GM18502 (cell line): ENCODE results near the gene NTN4.
"Not testable (repeated sequence)": the region's sequence is repeated elsewhere in the genome, so short reads cannot be mapped to it uniquely, and the experiment has no call there.

Experiments
- ATAC-seq: cut with Tn5 transposase; IDR thresholded peaks from one replicate; pipeline ENCODE4 v1.9.1; 2021; ENCODE audit warnings: mild to moderate bottlenecking; ENCODE audit not compliant: unreplicated experiment, poor library complexity

Gene NTN4

DNA sequence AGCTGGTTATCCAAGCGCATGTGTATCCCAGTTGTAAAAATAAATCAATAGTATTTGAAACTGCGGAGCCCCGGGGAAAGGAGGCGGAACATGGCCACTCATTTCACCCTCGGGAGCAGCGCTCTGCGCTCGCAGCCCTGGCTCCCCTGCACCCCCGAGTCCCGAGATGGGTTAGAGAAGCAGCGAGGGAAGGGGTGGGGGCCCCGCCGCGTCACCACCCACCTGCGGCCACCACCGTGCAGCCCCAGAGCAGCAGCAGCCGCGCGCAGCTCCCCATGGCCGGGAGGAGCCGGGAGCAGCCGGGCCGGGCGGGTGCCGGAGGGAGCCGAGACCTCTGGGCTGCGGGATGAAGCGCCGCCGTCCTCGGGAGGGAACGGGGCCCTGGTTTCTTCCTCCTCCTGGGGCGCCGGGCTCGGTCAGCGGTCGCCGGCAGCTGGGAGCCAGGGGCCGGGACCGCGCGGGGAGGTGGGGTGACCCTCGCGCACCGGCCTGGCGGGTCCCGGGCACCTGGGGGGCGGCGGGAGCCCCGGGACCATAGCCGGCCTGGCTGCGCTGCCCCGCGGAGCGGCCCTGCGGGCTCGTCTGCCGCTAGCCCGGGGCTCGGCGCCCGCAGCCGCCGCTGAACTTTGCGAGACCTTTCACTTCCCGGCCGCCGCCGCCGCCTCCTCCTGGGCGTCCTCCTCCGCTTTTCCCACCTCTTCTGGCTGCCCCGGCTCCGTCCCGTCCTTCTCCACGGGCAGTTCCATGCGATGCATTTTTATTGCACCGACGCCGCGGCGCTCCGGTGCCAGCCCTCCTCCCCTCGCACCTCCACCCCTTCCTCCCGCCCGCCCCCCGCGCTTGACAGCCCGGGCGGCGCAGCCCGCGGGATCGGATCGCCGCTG, at the start of gene NTN4:
NTN4 (minus strand) TSS at position 732 of the 884 bp plus-strand sequence; CDS start at position 277, 455 bp downstream.
- no peak for ATAC-seq

DNA sequence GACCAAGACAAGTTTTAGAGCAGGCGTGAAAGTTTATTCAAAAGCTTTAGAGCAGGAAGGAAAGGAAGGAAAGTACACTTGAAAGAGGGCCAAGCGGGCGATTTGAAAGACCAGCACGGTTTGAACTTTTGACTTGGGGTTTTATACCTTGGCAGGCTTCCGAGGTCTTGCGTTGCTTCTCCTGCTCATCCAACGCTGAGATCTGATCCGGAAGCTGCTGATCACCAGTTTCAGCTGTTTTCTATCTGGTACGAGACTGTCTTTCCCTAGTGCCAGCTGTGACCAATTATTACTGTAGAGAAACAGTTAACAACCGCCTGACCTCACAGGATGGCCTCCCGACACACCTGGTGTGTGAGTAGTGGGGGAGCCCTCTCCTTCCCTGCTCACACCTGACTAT, 47.6 kb upstream of the NTN4 start:
- ATAC-seq: no peak

DNA sequence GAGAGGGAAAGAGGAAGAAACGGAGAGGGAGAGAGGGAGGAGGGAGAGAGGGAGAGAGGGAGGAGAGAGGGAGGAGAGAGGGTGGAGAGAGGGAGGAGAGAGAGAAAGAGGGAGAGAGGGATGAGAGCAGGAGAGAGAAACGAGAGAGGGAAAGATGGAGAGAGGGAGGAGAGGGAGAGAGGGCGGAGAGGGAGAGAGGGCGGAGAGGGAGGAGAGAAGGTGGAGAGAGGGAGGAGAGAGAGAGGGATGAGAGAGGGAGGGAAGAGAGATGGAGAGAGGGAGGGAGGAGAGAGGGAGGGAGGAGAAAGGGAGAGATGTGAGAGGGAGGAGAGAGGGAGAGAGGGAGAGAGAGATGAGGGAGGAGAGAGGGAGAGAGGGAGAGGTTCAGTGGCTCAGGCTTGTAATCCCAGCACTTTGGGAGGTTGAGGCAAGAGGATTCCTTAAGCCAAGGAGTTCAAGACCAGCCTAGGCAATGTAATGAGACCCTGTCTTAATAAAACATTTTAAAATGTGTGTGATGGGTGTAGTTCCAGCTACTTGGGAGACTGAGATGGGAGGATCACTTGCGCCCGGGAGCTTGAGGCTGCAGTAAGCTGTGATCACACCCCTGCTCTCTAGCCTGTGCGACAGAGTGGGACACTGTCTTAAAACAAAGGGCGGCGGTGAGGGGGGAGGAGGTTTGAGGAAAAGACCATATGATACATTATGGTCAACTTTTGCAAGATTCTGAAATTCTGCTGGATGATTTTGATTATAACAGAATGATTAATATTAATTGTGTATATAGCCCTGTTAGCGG, 46.9 kb upstream of the NTN4 start:
- no peak for ATAC-seq

DNA sequence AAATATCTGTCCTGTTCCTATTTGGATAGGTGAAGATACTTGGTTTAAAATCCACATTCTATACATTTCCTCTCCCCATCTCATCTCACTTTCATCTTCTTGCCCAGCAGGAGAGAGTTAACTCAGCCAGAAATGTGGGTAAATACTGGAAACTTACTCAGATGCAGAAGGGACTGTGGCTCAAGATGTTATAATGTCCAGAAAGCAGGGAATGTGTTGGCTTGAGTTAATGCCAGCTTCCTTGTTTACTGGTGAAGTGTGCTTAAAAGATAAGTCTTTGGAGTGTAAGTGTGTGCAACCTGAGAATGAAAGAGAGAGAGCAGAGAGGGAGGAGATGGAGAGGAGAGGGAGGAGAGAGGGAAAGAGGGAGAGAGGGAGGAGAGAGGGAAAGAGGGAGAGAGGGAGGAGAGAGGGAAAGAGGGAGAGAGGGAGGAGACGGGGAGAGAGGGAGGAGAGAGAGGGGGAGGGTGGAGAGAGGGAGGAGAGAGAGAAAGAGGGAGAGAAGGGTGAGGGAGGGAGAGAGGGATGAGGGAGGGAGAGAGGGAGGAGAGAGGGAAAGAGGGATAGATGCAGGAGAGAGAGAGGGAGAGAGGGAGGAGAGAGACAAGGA, 46.2 kb upstream of the NTN4 start:
- ATAC-seq: no peak

DNA sequence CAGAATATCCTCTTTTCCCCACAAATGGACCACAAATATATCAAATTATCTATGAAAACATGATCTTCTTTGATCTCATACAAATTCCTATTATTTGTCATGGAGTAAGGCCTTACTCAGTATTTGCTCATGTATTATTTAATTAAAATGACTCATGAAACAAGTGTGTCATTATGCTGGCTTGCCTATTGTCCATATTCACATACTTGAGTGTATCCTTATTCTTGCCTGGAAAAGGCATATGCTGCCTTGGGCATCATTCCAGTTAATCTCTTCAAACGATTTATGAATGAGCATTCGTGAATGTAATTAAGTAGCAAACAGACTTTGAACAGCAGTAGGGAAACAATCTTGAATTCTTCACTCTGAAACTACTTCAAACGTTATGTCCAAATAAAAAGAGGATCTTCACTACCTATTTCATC, 45.6 kb upstream of the NTN4 start:
- no peak for ATAC-seq

DNA sequence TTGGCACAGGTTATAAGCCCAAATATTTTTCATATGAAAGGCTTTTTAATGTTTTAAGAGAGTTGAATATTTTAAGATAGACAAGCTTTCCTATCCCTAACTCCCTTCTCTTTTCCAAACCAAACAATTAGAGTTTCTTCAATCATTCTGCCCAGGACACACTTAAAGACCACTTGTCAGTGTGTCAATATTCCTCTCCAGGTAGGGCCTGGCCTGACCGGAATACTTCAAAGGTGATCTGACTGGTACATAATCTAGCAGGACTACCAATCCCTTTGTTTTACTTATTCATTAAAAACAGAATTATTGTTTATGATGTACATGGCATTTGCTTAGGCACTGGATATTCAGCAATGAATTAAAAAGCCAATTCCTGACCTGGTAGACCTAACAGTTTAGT, 44.0 kb upstream of the NTN4 start:
- ATAC-seq: no peak

DNA sequence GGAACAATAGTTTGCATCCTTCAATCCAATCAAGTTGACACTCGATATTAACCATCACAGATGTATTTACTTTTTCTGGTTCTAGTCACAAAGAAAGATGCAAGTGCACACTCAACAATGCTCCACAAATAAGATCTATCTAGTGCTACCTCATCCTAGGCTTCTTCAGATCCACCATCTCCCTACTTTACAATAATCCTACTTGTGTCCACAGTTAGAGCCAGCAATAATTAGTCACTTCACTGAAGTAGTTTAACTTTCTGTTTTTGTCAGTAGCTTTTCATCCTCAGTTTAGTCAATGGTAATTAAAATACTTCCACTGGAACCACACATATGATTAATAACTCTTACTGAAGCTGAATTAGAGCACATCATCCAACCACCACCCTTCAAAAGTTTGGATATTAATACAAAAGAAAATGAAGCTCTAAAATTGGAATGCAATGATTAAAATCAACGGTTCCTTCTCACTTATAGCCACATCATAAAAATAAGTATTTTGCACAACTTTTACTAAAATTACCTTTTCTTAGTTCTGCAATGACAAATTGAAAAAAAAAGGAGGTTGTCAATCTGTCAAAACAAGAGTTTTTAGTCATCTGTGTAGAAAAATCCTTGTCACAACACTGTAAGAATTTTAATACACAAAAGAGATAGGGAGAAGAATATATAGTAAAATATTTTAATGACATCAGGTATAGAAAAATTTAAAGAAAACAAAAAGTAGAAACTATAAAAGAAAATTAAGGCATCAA, 39.9 kb upstream of the NTN4 start:
- ATAC-seq: no peak

DNA sequence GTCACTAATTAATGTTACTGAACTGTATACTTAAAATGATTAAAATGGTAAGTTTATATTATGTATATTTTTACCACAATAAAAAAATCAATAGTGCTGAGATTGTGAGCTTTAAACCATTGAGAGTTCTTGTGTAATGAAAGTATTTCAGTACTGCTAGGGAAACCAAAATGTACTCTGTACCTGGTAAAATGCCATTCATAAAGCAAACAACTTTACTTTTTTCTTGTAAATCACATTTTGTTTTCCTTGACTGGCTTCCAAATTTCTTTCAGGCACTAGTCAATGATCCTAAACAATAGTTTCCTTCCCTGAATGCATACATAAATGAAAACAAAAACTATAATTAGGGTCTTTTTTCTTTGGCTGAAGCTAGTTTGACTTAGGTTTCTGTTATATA, 38.8 kb upstream of the NTN4 start:
- no peak for ATAC-seq

DNA sequence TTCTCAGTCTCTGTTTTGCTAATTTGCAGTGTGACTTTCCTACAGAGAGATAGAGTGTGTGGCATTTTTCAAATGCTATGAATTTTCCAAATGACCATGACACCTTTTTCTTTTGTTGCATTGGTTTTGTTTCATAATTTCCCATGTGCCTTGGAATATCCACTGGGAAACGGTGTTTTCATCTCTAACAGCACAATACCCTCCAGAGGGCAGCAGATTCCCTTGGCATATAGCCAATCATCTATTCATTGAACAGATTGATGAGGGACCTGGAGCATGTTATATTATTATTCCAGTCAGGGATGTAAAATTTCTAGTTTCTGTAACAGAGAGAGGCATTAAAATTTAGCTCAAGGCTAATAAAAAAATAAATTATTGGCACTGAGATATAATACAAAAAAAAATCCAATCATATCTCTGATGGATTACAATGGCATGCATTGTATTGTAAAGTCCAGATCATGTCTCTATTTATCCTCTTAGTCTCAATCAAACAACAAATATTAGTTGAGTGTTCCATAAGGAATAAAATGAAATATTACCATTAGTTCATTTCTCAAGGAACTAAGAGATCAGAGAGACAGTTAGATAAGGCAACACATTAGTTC, 29.6 kb upstream of the NTN4 start:
- ATAC-seq: no peak

DNA sequence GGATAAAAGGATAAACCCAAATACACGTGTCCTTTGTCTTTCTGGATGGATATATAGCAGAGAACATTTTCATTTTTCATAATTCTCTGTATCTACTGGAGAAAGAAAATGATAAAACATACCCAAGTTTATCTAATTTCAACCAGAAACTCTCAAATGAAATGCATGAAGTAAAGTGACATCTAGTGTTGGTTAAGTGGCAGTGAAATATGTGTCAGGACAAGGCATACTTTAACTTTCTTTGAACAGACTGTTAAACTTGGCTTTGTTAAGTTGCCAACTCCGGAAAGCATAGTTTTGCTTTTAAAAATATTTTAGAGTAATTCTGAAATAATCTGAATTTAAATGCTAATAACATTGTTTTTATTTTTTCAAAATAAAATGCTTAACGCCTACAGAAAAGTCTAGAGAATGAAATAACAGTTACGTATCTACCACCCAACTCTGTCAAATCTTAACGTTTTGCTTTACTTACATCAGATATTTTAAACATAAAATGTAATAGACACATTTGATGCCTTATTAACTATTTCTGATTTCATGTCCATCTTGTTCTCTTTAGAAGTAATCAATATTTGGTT, 25.2 kb upstream of the NTN4 start:
- no peak for ATAC-seq

DNA sequence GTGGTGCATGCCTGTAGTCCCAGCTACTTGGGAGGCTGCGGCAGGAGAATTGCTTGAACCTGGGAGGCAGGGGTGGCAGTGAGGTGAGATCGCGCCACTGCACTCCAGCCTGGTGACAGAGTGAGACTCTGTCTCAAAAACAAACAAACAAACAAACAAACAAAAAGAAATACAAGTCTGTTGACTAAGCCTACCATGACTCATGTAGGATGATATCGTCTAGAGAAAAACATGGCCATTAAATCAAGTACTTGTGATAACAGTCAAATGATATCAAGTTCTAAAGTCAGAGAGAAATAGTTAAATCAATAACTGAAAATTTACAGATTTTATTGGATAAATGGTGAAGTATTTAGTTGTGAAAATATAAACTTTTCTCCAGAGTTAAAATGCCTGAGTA, 21.6 kb upstream of the NTN4 start:
- ATAC-seq: not testable (repeated sequence)

DNA sequence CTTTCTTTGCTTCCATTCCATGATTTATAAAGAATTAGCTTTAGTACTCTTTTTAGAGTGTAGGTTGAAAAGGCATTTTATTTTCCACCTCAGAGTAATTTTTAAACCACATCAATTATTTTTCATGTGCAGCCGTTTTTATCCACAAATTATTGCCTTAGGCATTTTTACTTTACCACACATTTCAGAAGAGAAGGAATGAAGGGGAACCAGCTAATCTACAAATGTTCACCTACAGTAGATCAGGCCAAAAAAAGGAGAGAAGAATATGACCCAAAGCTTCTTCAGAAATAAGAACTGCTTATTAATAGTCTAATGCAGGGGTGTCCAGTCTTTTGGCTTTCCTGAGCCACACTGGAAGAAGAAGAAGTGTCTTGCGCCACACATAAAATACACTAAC, 19.8 kb upstream of the NTN4 start:
- no peak for ATAC-seq

DNA sequence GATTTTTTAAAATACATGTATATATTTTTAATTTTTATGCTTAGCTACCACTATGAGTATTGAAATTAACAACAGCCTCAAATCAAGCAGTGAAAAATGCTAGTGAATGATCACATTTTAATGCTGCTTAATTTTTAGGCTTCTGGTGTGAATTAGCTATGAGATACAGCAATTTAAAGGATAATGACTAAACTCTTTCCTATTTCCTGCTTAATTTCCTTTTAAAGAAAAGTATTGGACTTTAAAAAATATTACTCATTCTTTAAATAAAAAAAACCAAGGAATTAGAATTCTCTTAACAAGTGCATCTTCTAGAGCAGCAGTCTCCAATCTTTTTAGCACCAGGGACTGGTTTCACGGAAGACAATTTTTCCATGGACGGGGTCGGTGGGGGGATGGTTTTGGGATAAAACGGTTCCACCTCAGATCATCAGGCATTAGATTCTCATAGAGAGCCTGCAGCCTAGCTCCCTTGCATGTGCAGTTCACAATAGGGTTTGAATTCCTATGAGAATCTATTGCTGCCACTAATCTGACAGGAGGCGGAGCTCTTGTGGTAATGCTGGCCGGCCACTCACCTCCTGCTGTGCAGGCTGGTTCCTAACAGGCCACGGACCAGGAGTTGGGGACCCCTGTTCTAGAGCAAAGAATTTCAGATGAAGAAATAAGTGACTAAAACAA, 18.6 kb upstream of the NTN4 start:
- no peak for ATAC-seq

DNA sequence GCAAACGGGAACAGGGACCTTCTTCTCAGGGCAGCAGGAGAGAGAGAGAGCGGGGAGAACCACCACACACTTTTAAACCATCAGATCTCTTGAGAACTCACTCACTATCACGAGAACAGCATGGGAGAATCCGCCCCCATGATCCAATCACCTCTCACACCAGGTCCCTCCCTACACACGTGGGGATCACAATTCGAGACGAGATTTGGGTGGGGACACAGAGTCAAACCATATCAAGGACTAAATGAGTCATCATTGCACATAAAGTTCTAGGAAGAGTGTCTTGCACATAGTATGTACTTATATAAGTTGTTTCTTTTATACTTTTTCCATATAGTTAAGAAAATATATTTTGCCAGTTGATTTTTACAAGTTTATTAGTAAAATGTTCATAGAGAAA, 17.6 kb upstream of the NTN4 start:
- ATAC-seq: no peak

DNA sequence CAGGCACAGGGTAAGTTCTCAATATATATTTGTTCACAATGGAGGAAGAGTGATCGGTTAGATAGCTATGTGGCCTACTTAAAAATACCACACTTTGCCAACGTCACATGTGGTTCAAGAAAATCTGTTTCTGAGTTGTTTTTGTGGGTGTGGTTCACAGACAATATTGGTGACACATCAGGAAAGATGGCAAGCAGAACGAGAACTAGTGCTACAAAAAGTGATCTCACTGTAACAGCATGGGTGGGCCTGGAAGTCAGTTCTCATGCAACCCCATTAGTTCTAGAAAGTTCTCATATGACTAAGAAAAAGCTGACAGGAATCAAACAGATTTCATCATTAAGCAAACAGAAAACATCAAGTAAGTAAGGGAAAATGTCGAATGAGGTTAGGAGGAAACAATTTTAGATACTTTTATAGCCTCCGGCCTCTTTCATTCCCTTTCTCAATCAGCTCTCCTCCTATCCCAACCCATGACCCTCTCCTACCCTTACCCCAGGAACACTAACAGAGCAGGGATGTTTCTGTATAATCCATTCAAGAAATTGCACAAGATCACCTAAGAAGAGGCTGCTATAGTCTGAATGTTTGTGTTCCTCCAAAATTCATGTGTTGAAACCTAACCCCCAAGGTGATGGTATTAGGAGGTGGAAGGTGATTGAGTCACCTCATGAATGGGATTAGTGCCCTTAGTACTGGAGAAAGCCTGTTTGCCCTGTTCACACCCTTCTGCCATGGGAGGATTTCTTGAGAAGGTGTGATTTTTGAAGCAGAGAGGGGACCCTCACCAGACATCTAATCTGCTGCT, 15.5 kb upstream of the NTN4 start:
- no peak for ATAC-seq

DNA sequence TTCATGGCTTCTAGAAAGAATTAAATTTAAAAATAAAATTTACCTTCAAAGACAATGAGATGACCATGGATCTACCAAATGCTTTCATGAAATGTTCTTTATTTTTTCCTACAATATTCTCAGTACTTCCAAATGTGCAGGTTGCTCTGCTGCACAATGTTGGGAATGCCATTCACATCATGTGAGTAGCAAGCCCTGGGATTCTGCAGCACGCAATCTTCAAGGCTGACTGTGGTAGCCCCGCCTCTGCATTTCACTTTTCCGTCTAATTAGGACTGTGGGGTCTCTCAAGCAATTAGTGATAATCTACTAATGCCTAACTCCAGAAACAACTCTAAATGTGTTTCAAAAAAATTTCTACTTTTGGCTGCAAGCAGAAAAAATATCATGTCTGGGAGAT, 13.7 kb upstream of the NTN4 start:
- ATAC-seq: no peak

DNA sequence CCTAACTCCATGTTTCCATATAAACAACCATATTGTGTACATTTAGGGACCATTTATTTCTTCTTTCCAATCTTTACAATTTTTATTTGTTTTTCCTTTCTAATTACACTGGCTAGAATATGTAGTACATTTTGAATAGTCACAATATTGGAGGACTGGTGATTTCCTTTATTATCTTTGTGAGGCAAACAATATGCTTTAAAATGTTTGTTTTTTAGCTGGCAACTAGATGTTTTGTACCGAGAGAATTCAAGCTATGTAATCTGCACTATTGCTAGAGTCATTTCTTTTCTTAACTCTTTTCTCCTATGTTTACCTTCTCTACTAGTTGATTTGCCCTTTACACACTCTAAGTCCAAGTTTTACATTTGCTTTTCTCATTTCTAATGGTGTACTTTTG, 13.3 kb upstream of the NTN4 start:
- no peak for ATAC-seq
